Activated CD4-positive, alpha-beta T cell treated with anti-CD3 and anti-CD28 coated beads for 4 hours (primary cell): ENCODE results near the gene ADCY9.

Source experiments
- DNase-seq, 2 donors: peaks; one replicate each; pipeline ENCODE4 v3.0.0-alpha.2; 2020

Gene ADCY9

GRCh38 chr16:4120176-4120575 lies 3.9 kb upstream of the ADCY9 start:
- DNase-seq = no peak

GRCh38 chr16:4117250-4117578 lies 972 bp upstream of the ADCY9 start:
- no peak for DNase-seq

- DNase-seq = peak in 1 of 2 donors; percentile 2
Measured at GRCh38 chr16:4115949-4116318, 308 bp downstream of the ADCY9 start.

- peak; percentile 35 to 43 for DNase-seq
Measured at GRCh38 chr16:4115209-4115948, 863 bp downstream of the ADCY9 start.

GRCh38 chr16:4114257-4115208 lies 1.7 kb downstream of the ADCY9 start:
- DNase-seq = no peak

- DNase-seq = no peak
Measured at GRCh38 chr16:4113358-4114256, 2.6 kb downstream of the ADCY9 start.

GRCh38 chr16:4111748-4112696 lies 4.2 kb downstream of the ADCY9 start:
- no peak for DNase-seq

- DNase-seq = peak in 1 of 2 donors; percentile 18
Measured at GRCh38 chr16:4110680-4111079, 5.6 kb downstream of the ADCY9 start.

- DNase-seq = no peak
Measured at GRCh38 chr16:4110065-4110464, 6.2 kb downstream of the ADCY9 start.

- no peak for DNase-seq
Measured at GRCh38 chr16:4109250-4109736, 6.9 kb downstream of the ADCY9 start.

- no peak for DNase-seq
Measured at GRCh38 chr16:4106516-4106915, 9.7 kb downstream of the ADCY9 start.

- no peak for DNase-seq
Measured at GRCh38 chr16:4105848-4106247, 10.4 kb downstream of the ADCY9 start.

GRCh38 chr16:4103745-4104144 lies 12.5 kb downstream of the ADCY9 start:
- no peak for DNase-seq

- DNase-seq = no peak
Measured at GRCh38 chr16:4101421-4102219, 14.6 kb downstream of the ADCY9 start.

- DNase-seq = no peak
Measured at GRCh38 chr16:4098501-4098900, 17.7 kb downstream of the ADCY9 start.

- no peak for DNase-seq
Measured at GRCh38 chr16:4097826-4098240, 18.4 kb downstream of the ADCY9 start.

GRCh38 chr16:4096509-4096908 lies 19.7 kb downstream of the ADCY9 start:
- no peak for DNase-seq

GRCh38 chr16:4094127-4094773 lies 22.0 kb downstream of the ADCY9 start:
- DNase-seq = no peak

GRCh38 chr16:4093495-4094126 lies 22.6 kb downstream of the ADCY9 start:
- DNase-seq = no peak
